Measurements from ENCODE around the gene ZC3H12D.
"Not testable (repeated sequence)": the region's sequence is repeated elsewhere in the genome, so short reads cannot be mapped to it uniquely, and the experiment has no call there.

- TF ChIP-seq POLR2A, SPI1, POLR2AphosphoS5, TAF1, POU2F2 (IDR thresholded peaks at IDR 0.05; ENCODE audit: low read depth, low read length): not testable (repeated sequence)
Measured at GRCh38 chr6:149495349-149496016, 10.7 kb upstream of the ZC3H12D start.

Data from GM12891 (cell line).